K562 (cell line): ENCODE data around the gene CARMIL3. TPM values are rescaled to one million over a fixed set of nuclear protein-coding genes. Genes with fewer than 3 reads are reported as not detected.

Experiments used
- ARNT ChIP-seq, 2 experiments: fragments of 450-650 bp; IDR thresholded peaks; 2 replicates each; pipeline ENCODE4 v1.6.1; 2016; ENCODE audit warnings: mild to moderate bottlenecking in 1 of 2
- DIDO1 ChIP-seq: fragments of 450-650 bp; IDR thresholded peaks from 2 replicates; pipeline ENCODE4 v1.6.1; 2016; ENCODE audit warnings: low read depth, missing biosample characterization, missing genetic modification characterization
- ELF1 ChIP-seq: fragments of 200-800 bp; sonication (Bioruptor generic); IDR thresholded peaks from 2 replicates; pipeline ENCODE4 v1.6.1; 2016; ENCODE audit warnings: missing genetic modification characterization, missing compliant biosample characterization
- GABPB1 ChIP-seq: sonication (generic); formaldehyde crosslinking; IDR thresholded peaks from 2 replicates; pipeline ENCODE4 v1.8.0; 2022; ENCODE audit warnings: mild to moderate bottlenecking, missing genetic modification reagents
- HNRNPL ChIP-seq: fragments of 200-400 bp; formaldehyde crosslinking; IDR thresholded peaks from 2 replicates; pipeline ENCODE4 v1.6.1; 2017; ENCODE audit warnings: low read depth, mild to moderate bottlenecking, low read length
- HSF4 ChIP-seq: fragments of 250-450 bp; sonication (Bioruptor Pico); IDR thresholded peaks from 2 replicates; pipeline ENCODE4 v2.1.2; 2022; ENCODE audit warnings: mild to moderate bottlenecking, moderate library complexity, borderline replicate concordance
- NCOA4 ChIP-seq: fragments of 450-650 bp; IDR thresholded peaks from 2 replicates; pipeline ENCODE4 v1.6.1; 2018; ENCODE audit warnings: mild to moderate bottlenecking; ENCODE audit not compliant: partially characterized antibody
- NR2C2 ChIP-seq, 2 experiments: fragments of 200-800 bp in 1 of 2; sonication (Bioruptor generic) in 1 of 2; sonication (generic) in 1 of 2; formaldehyde crosslinking in 1 of 2; IDR thresholded peaks; 2 replicates each; pipeline versions ENCODE4 v1.6.1 to v1.8.0; 2016 to 2022; ENCODE audit warnings: mild to moderate bottlenecking in 1 of 2, missing compliant biosample characterization in 1 of 2, missing genetic modification characterization in 1 of 2, missing genetic modification reagents in 1 of 2
- PHF20 ChIP-seq: fragments of 450-650 bp; IDR thresholded peaks from 2 replicates; pipeline ENCODE4 v1.6.1; 2018; ENCODE audit not compliant: partially characterized antibody
- PRPF4 ChIP-seq: fragments of 200-400 bp; formaldehyde crosslinking; IDR thresholded peaks from one replicate; pipeline ENCODE4 v1.6.1; 2017; ENCODE audit warnings: low read length, low read depth, mild to moderate bottlenecking; ENCODE audit not compliant: insufficient read depth, poor library complexity, severe bottlenecking
- SAFB2 ChIP-seq: fragments of 200-400 bp; formaldehyde crosslinking; IDR thresholded peaks from 2 replicates; pipeline ENCODE4 v1.6.1; 2018; ENCODE audit warnings: borderline replicate concordance, low read length, low read depth, moderate library complexity; ENCODE audit not compliant: severe bottlenecking
- SUPT5H ChIP-seq: fragments of 450-650 bp; IDR thresholded peaks from 2 replicates; pipeline ENCODE4 v1.6.1; 2016
- U2AF1 ChIP-seq: fragments of 200-400 bp; formaldehyde crosslinking; optimal IDR thresholded peaks from 2 replicates; pipeline ENCODE3; 2017; ENCODE audit warnings: mild to moderate bottlenecking, low read depth, low read length, moderate library complexity
- ZBTB8A ChIP-seq: fragments of 450-650 bp; IDR thresholded peaks from 2 replicates; pipeline ENCODE4 v1.6.1; 2018; ENCODE audit warnings: mild to moderate bottlenecking, moderate library complexity; ENCODE audit not compliant: partially characterized antibody
- ZEB2 ChIP-seq: fragments of 450-650 bp; IDR thresholded peaks from 2 replicates; pipeline ENCODE4 v1.6.1; 2016
- ZFP36 ChIP-seq: fragments of 150-350 bp; IDR thresholded peaks from 2 replicates; pipeline ENCODE4 v1.6.1; 2018; ENCODE audit warnings: low read length, low read depth; ENCODE audit not compliant: partially characterized antibody
- ZNF134 ChIP-seq: fragments of 250-450 bp; sonication (Bioruptor Pico); conservative IDR thresholded peaks from 2 replicates; pipeline ENCODE4 v1.4.0; 2020
- ZNF217 ChIP-seq: sonication (generic); formaldehyde crosslinking; IDR thresholded peaks from 2 replicates; pipeline ENCODE4 v1.8.0; 2022; ENCODE audit warnings: mild to moderate bottlenecking, missing genetic modification reagents
- polyA plus RNA-seq, 8 experiments: library from polyadenylated mRNA; depleted of rRNA in 4 of 8; stranded (reverse) in 5 of 8; unstranded in 3 of 8; fragments of >200 nt; fragmentation: Nextera tagmentation in 2 of 8; fragmentation: Illumina TruSeq in 1 of 8; extraction: Ambion mirVana in 2 of 8; extraction: Trizol in 1 of 8; gene quantifications; 2 replicates each; pipeline versions ENCODE4 v1.2.1 to v1.2.3, GENCODE V29; 2011 to 2014; ENCODE audit warnings: inconsistent platforms in 1 of 8, missing spikeins in 1 of 8
- total RNA-seq, 7 experiments: library from RNA; depleted of rRNA in 6 of 7; stranded (reverse); fragments of >200 nt in 6 of 7; fragmentation: Illumina TruSeq in 2 of 7; extraction: Trizol in 2 of 7; gene quantifications; 2 replicates each; pipeline versions ENCODE4 v1.2.1 to v1.2.3, GENCODE V29; 2011 to 2021; ENCODE audit warnings: low replicate concordance in 1 of 7
- TF ChIP-seq, protein P1 (sequence below): sonication (generic); formaldehyde crosslinking; IDR thresholded peaks from 2 replicates; pipeline ENCODE4 v1.8.1; 2022; ENCODE audit warnings: missing genetic modification reagents
- TF ChIP-seq, protein P2 (sequence below): sonication (generic); formaldehyde crosslinking; IDR thresholded peaks from 2 replicates; pipeline ENCODE4 v1.8.0; 2022; ENCODE audit warnings: mild to moderate bottlenecking, missing genetic modification reagents
- TF ChIP-seq, protein P3 (sequence below), 3 experiments: fragments of 200-800 bp in 1 of 3; sonication (Bioruptor generic) in 1 of 3; sonication (generic) in 1 of 3; formaldehyde crosslinking in 1 of 3; IDR thresholded peaks; 2 replicates each; pipeline versions ENCODE4 v1.6.1 to v1.8.0; 2016 to 2022; ENCODE audit warnings: mild to moderate bottlenecking in 2 of 3, missing compliant biosample characterization in 2 of 3, missing genetic modification characterization in 2 of 3, missing genetic modification reagents in 1 of 3
- TF ChIP-seq, protein P4 (sequence below): sonication (generic); formaldehyde crosslinking; IDR thresholded peaks from 2 replicates; pipeline ENCODE4 v1.8.1; 2023; ENCODE audit warnings: mild to moderate bottlenecking, missing genetic modification reagents, moderate library complexity
- TF ChIP-seq, protein P5 (sequence below): sonication (generic); formaldehyde crosslinking; IDR thresholded peaks from 2 replicates; pipeline ENCODE4 v1.9.0; 2022; ENCODE audit warnings: mild to moderate bottlenecking, missing genetic modification reagents

Gene CARMIL3
- total and polyA plus RNA-seq, 9 of the 15 experiments (the other 6 are each of a cell fraction or from before 2014, with no cell fraction given), result 0.01 to 0.11 (median 0.05) TPM; not detected in 5

DNA sequence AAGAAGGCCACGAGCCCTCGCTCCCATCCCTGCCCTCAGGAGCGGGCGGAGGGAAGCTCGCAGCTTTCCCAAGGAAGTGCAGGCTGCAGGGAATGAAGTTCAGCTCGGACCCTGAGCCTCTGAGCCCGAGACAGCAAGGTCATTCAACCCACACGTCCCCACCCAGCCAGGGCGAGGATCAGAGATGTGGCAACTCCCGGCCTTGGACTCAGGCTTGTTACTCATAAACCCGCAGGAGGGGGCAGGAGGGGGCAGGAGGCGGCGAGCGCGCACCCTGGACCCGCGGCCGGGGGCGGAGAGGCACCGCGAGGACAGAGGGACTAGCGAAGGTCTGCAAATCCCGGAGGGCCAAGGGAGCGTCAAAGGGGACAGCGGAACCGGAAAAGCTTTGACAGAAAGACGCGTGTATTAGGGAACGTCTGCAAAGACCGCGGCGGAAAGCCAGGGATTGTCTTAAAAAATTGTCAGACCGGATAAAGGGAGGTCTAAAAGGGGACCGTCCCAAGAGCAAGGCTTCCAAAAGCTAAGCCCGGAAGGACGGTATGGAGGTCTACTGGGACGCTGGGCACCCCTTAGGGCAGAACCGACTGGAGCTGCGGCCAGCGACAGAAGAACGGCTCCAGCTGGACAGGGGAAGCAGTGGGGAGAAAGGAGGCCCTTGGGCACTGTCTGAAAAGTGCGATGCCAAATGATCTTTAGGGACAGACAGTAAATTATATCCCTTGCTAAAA lies 62.2 kb downstream of the CARMIL3 start (continued):
- no peak for TF ChIP-seq ZBTB8A
- no peak for TF ChIP-seq HSF4 (CRISPR knock-in tag)
- TF ChIP-seq, protein P1, sequence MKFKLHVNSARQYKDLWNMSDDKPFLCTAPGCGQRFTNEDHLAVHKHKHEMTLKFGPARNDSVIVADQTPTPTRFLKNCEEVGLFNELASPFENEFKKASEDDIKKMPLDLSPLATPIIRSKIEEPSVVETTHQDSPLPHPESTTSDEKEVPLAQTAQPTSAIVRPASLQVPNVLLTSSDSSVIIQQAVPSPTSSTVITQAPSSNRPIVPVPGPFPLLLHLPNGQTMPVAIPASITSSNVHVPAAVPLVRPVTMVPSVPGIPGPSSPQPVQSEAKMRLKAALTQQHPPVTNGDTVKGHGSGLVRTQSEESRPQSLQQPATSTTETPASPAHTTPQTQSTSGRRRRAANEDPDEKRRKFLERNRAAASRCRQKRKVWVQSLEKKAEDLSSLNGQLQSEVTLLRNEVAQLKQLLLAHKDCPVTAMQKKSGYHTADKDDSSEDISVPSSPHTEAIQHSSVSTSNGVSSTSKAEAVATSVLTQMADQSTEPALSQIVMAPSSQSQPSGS, result no peak
- peak; percentile 78 for TF ChIP-seq SUPT5H
- no peak for TF ChIP-seq DIDO1 (tag)
- TF ChIP-seq ZEB2, result no peak
- peak; percentile 39 for TF ChIP-seq PHF20
- TF ChIP-seq HNRNPL, result no peak
- TF ChIP-seq U2AF1, result no peak
- no peak for TF ChIP-seq ZFP36
- TF ChIP-seq SAFB2, result no peak
- TF ChIP-seq NCOA4, result no peak
- TF ChIP-seq ARNT (IDR thresholded peaks at IDR 0.05), result peak in 1 of 2 experiments; percentile 66; a peak in 1 of 4 replicates
- TF ChIP-seq ZNF134 (CRISPR knock-in tag), result no peak
- no peak for TF ChIP-seq ZNF217 (CRISPR knock-in tag)
- TF ChIP-seq, protein P2, sequence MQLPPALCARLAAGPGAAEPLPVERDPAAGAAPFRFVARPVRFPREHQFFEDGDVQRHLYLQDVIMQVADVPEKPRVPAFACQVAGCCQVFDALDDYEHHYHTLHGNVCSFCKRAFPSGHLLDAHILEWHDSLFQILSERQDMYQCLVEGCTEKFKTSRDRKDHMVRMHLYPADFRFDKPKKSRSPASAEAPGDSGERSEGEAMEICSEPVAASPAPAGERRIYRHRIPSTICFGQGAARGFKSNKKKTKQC (CRISPR knock-in tag), result peak; percentile 57; the same call in 1 of the 2 replicates
- TF ChIP-seq, protein P3, sequence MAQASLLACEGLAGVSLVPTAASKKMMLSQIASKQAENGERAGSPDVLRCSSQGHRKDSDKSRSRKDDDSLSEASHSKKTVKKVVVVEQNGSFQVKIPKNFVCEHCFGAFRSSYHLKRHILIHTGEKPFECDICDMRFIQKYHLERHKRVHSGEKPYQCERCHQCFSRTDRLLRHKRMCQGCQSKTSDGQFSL (CRISPR knock-in tag; IDR thresholded peaks at IDR 0.05), result no peak
- TF ChIP-seq, protein P3 (tag; IDR thresholded peaks at IDR 0.05), result no peak
- TF ChIP-seq ELF1 (tag), result no peak; the same call in 1 of the 2 replicates
- no peak for TF ChIP-seq PRPF4
- TF ChIP-seq, protein P4, sequence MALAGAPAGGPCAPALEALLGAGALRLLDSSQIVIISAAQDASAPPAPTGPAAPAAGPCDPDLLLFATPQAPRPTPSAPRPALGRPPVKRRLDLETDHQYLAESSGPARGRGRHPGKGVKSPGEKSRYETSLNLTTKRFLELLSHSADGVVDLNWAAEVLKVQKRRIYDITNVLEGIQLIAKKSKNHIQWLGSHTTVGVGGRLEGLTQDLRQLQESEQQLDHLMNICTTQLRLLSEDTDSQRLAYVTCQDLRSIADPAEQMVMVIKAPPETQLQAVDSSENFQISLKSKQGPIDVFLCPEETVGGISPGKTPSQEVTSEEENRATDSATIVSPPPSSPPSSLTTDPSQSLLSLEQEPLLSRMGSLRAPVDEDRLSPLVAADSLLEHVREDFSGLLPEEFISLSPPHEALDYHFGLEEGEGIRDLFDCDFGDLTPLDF (CRISPR knock-in tag), result no peak
- TF ChIP-seq NR2C2 (CRISPR knock-in tag; IDR thresholded peaks at IDR 0.05), result no peak
- TF ChIP-seq NR2C2 (tag; IDR thresholded peaks at IDR 0.05), result no peak; the same call in none of the 2 replicates
- TF ChIP-seq, protein P5, sequence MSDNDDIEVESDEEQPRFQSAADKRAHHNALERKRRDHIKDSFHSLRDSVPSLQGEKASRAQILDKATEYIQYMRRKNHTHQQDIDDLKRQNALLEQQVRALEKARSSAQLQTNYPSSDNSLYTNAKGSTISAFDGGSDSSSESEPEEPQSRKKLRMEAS (CRISPR knock-in tag), result peak; percentile 44
- peak; percentile 70; the same call in 1 of the 2 replicates for TF ChIP-seq GABPB1 (CRISPR knock-in tag)
